Ecto neural progenitor cell (in vitro differentiated cells): ENCODE measurements around the gene LIPI.
"Not testable (repeated sequence)": the region's sequence is repeated elsewhere in the genome, so short reads cannot be mapped to it uniquely, and the experiment has no call there.

Experiments
- DNase-seq: peaks from one replicate; pipeline ENCODE4 v3.0.0-alpha.2; 2018; ENCODE audit warnings: low spot score

Gene LIPI

GRCh38 chr21:14072761-14073535 lies 137.8 kb downstream of the LIPI start:
- DNase-seq: no peak

GRCh38 chr21:14071902-14072734 lies 138.6 kb downstream of the LIPI start:
- peak; percentile 37 for DNase-seq

- DNase-seq: no peak
Observed at GRCh38 chr21:14070968-14071367, 139.8 kb downstream of the LIPI start.

GRCh38 chr21:14070049-14070893 lies 140.5 kb downstream of the LIPI start:
- DNase-seq: peak; percentile 35

- no peak for DNase-seq
Observed at GRCh38 chr21:14064296-14064645, 146.5 kb downstream of the LIPI start.

GRCh38 chr21:14063620-14064295 lies 147.0 kb downstream of the LIPI start:
- not testable (repeated sequence) for DNase-seq

- DNase-seq: not testable (repeated sequence)
Observed at GRCh38 chr21:14062684-14063083, 148.1 kb downstream of the LIPI start.

GRCh38 chr21:14061820-14062219 lies 148.9 kb downstream of the LIPI start:
- DNase-seq: not testable (repeated sequence)

GRCh38 chr21:14058995-14059627 lies 151.6 kb downstream of the LIPI start:
- not testable (repeated sequence) for DNase-seq
